Choroid plexus epithelial cell (primary cell): ENCODE results near the gene AKR1C3.

ENCODE experiments used
- DNase-seq: peaks from one replicate; pipeline ENCODE4 v3.0.0-alpha.2; 2010; ENCODE audit warnings: low read depth
- H3K4me3 ChIP-seq: 2 replicates; pipeline ENCODE4 v1.5.1; 2011; ENCODE audit warnings: low read depth, mild to moderate bottlenecking, control low read depth, low read length, moderate library complexity
- TF ChIP-seq, protein P1 (sequence below): conservative IDR thresholded peaks from 2 replicates; pipeline ENCODE4 v1.5.1; 2011; ENCODE audit warnings: low read depth, mild to moderate bottlenecking, control low read depth, inconsistent platforms, low read length, moderate library complexity

The AKR1C3 gene

DNA sequence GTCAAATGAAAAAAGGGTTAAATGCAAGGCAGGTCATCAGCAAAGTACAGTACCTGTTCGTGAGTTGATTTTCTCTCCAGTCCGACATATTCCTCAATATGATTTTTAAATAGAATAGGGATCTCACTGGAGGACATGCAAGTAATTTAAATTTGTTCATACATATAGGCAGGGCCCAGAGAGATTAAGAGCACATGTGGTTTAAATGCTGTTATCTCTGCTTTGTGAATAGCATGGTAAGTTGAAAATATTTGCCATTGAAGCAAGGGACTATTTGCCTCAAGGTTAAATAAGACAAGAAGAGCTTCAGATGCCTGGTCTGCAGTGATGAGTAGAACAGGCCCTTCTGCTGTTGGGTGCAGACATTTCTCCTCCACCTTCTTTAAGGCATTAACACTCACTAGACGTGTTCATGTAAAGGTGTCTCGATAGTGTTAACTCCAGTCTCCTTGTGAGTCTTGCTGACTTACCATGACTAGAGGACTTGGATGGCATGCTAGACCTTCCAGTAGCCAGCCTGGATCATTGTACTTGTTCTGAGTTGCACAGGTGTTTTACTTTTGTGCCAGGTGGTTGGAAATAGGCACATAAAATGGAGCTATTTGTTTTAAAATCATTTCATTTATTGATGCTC lies 15.6 kb upstream of the AKR1C3 start:
- TF ChIP-seq, protein P1, sequence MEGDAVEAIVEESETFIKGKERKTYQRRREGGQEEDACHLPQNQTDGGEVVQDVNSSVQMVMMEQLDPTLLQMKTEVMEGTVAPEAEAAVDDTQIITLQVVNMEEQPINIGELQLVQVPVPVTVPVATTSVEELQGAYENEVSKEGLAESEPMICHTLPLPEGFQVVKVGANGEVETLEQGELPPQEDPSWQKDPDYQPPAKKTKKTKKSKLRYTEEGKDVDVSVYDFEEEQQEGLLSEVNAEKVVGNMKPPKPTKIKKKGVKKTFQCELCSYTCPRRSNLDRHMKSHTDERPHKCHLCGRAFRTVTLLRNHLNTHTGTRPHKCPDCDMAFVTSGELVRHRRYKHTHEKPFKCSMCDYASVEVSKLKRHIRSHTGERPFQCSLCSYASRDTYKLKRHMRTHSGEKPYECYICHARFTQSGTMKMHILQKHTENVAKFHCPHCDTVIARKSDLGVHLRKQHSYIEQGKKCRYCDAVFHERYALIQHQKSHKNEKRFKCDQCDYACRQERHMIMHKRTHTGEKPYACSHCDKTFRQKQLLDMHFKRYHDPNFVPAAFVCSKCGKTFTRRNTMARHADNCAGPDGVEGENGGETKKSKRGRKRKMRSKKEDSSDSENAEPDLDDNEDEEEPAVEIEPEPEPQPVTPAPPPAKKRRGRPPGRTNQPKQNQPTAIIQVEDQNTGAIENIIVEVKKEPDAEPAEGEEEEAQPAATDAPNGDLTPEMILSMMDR: no peak

DNA sequence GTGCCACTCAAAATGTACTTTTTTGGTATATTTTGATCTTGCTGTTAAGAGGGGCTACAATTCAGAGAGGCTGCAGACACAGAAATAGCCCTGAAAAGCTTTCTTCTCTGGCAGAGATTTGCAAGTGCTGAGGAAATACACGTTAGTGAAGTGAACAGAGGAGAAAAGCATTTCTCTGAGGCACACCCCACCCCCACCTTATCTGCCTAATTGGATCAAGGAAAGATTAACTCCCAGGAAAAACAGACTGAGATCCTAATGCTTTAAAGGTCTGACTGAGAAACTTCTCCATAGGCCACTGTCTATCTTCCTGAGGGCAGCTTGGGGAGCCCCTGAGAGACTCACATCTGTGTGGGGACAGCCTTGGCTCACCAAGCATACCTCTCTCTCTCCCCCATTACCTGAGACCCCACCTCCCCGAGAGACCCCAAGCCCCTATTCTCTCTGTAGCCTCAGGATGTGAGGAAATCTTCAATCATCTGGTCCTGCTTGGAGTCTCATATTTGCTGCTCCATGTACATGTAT lies 14.8 kb upstream of the AKR1C3 start:
- H3K4me3 ChIP-seq: no peak overlapping the region
- DNase-seq: no peak
- TF ChIP-seq, protein P1: no peak

More for the DNA sequence above, 15.6 kb upstream of the AKR1C3 start:
- no peak for DNase-seq
- H3K4me3 ChIP-seq: no peak overlapping the region

GRCh38 chr10:5079836-5080235 lies 14.4 kb upstream of the AKR1C3 start:
- no peak for DNase-seq
- TF ChIP-seq, protein P1: no peak
- H3K4me3 ChIP-seq: no peak overlapping the region

- TF ChIP-seq, protein P1: no peak
- DNase-seq: no peak
- no peak overlapping the region for H3K4me3 ChIP-seq
Observed at GRCh38 chr10:5081091-5081490, 13.1 kb upstream of the AKR1C3 start.

GRCh38 chr10:5088703-5089261 lies 5.4 kb upstream of the AKR1C3 start:
- TF ChIP-seq, protein P1: no peak
- H3K4me3 ChIP-seq: no peak overlapping the region
- no peak for DNase-seq

DNA sequence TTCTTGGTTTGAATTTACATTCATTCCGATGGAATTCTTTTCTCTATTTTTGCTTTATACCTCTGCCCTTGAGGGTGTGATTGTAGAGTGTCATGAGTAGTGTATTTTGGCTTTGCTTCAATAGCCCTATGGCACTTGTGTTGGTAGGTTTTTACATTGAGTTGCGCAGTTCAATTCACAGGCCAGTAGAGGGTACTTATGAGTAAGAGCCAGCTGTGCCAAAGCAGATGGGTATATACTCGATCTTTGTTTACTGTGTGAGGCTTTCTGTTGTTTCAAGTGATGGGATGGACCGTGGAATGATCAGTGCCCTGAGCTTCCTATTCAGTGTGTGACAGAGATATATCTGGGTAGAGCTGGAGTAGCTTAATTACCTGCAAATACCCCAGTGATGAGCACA lies 4.3 kb upstream of the AKR1C3 start:
- TF ChIP-seq, protein P1: peak; percentile 57
- DNase-seq: peak; percentile 58

DNA sequence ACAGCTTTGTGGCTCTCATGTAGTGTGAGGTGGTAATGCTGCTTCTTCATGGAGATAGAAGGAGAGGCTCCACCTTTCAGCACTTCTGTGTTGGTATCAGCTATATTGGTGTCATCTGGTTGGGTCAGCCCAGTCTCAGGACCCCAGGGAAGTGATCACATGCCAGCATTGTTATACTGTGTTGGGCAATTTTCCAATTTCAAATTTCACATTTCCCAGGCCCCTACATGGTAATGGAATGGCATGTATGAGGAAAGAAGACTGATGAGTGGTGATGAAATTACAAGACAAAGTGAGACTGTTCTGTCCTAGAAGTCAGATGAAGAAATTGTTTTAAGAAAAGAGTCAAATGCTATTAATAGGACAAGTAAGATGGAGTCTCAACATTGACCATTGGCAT lies 3.7 kb upstream of the AKR1C3 start:
- DNase-seq: peak; percentile 47
- TF ChIP-seq, protein P1: no peak
- no peak overlapping the region for H3K4me3 ChIP-seq

More for the DNA sequence above, 4.3 kb upstream of the AKR1C3 start:
- no peak overlapping the region for H3K4me3 ChIP-seq
